ENCODE data around the gene JMJD1C. TPM values are rescaled to one million over a fixed set of nuclear protein-coding genes. Genes with fewer than 3 reads are reported as not detected.
"Not testable (repeated sequence)": the region's sequence is repeated elsewhere in the genome, so short reads cannot be mapped to it uniquely, and the experiment has no call there.

Gene JMJD1C
- total RNA-seq, 1 donor from 2014 or later, result 62.6 TPM

- Mint-ChIP-seq H3K9me3 (peaks cover 5% of the 10 kb centered on the region), H3K4me1 (ENCODE audit: unreplicated experiment) (peaks cover 8% of the 10 kb centered on the region)
Measured at GRCh38 chr10:63286754-63287264, 179.0 kb downstream of the JMJD1C start.

GRCh38 chr10:63286340-63286739 is 179.4 kb downstream of the JMJD1C start:
- H3K36me3 Mint-ChIP-seq, result peaks cover 11% of the 10 kb centered on the region
- DNase-seq (ENCODE audit: extremely low spot score, unreplicated experiment), result no peak
- H3K27me3 Mint-ChIP-seq, result no peaks in the 10 kb centered on the region
- TF ChIP-seq CTCF (conservative IDR thresholded peaks at IDR 0.05), result no peak
- no peak overlapping the region for H3K4me3 Mint-ChIP-seq
- H3K4me1 Mint-ChIP-seq (ENCODE audit: unreplicated experiment), result peaks cover 8% of the 10 kb centered on the region
- peaks cover 5% of the 10 kb centered on the region for H3K9me3 Mint-ChIP-seq
- no peak overlapping the region for H3K27ac Mint-ChIP-seq

More at GRCh38 chr10:63286754-63287264, 179.0 kb downstream of the JMJD1C start:
- Mint-ChIP-seq H3K4me3 (no peak overlapping the region), H3K27ac (peak overlapping the region; percentile 79), H3K27me3 (no peaks in the 10 kb centered on the region), H3K36me3 (peaks cover 11% of the 10 kb centered on the region)
- DNase-seq (ENCODE audit: extremely low spot score, unreplicated experiment), result no peak
- no peak for TF ChIP-seq CTCF (conservative IDR thresholded peaks at IDR 0.05)

GRCh38 chr10:63283901-63284300 is 181.9 kb downstream of the JMJD1C start:
- H3K9me3 Mint-ChIP-seq; H3K4me1 Mint-ChIP-seq (ENCODE audit: unreplicated experiment); DNase-seq (ENCODE audit: extremely low spot score, unreplicated experiment); H3K27me3 Mint-ChIP-seq; H3K27ac Mint-ChIP-seq; H3K4me3 Mint-ChIP-seq: not testable (repeated sequence)
- H3K36me3 Mint-ChIP-seq, result peaks cover 11% of the 10 kb centered on the region

GRCh38 chr10:63283093-63283492 is 182.7 kb downstream of the JMJD1C start:
- H3K27ac Mint-ChIP-seq, result no peak overlapping the region
- DNase-seq (ENCODE audit: extremely low spot score, unreplicated experiment), result no peak
- H3K4me1 Mint-ChIP-seq (ENCODE audit: unreplicated experiment), result peaks cover 8% of the 10 kb centered on the region
- H3K36me3 Mint-ChIP-seq, result peaks cover 11% of the 10 kb centered on the region
- peaks cover 5% of the 10 kb centered on the region for H3K9me3 Mint-ChIP-seq
- H3K27me3 Mint-ChIP-seq, result no peaks in the 10 kb centered on the region
- no peak overlapping the region for H3K4me3 Mint-ChIP-seq
- TF ChIP-seq CTCF (conservative IDR thresholded peaks at IDR 0.05), result no peak

- TF ChIP-seq CTCF (conservative IDR thresholded peaks at IDR 0.05), result no peak
- Mint-ChIP-seq H3K36me3 (peaks cover 8% of the 10 kb centered on the region), H3K4me1 (ENCODE audit: unreplicated experiment) (peaks cover 8% of the 10 kb centered on the region), H3K27me3 (no peaks in the 10 kb centered on the region), H3K4me3 (no peak overlapping the region), H3K27ac (peak overlapping the region; percentile 43), H3K9me3 (peaks cover 2% of the 10 kb centered on the region)
- no peak for DNase-seq (ENCODE audit: extremely low spot score, unreplicated experiment)
Measured at GRCh38 chr10:63281967-63282366, 183.8 kb downstream of the JMJD1C start.

GRCh38 chr10:63280386-63280785 is 185.4 kb downstream of the JMJD1C start:
- H3K9me3 Mint-ChIP-seq, result no peaks in the 10 kb centered on the region
- H3K27ac Mint-ChIP-seq, result no peak overlapping the region
- H3K4me1 Mint-ChIP-seq (ENCODE audit: unreplicated experiment), result peaks cover 8% of the 10 kb centered on the region
- no peak overlapping the region for H3K4me3 Mint-ChIP-seq
- no peak for TF ChIP-seq CTCF (conservative IDR thresholded peaks at IDR 0.05)
- peaks cover 5% of the 10 kb centered on the region for H3K36me3 Mint-ChIP-seq
- no peaks in the 10 kb centered on the region for H3K27me3 Mint-ChIP-seq
- no peak for DNase-seq (ENCODE audit: extremely low spot score, unreplicated experiment)
